HG03521 (cell line): ENCODE measurements around the gene PFDN2.
"Not testable (repeated sequence)": the region's sequence is repeated elsewhere in the genome, so short reads cannot be mapped to it uniquely, and the experiment has no call there.

ENCODE experiments used
- ATAC-seq: cut with Tn5 transposase; IDR thresholded peaks from one replicate; pipeline ENCODE4 v1.9.1; 2021; ENCODE audit warnings: mild to moderate bottlenecking, moderate library complexity; ENCODE audit not compliant: unreplicated experiment

The PFDN2 gene

GRCh38 chr1:161082996-161083747 lies 34.7 kb downstream of the PFDN2 start:
- ATAC-seq, result no peak

GRCh38 chr1:161082483-161082882 lies 35.4 kb downstream of the PFDN2 start:
- ATAC-seq, result no peak

GRCh38 chr1:161081519-161081918 lies 36.3 kb downstream of the PFDN2 start:
- no peak for ATAC-seq

- no peak for ATAC-seq
Measured at GRCh38 chr1:161080441-161081405, 37.1 kb downstream of the PFDN2 start.

GRCh38 chr1:161079436-161080110 lies 38.3 kb downstream of the PFDN2 start:
- ATAC-seq, result no peak

- no peak for ATAC-seq
Measured at GRCh38 chr1:161077426-161077825, 40.4 kb downstream of the PFDN2 start.

GRCh38 chr1:161076410-161076809 lies 41.4 kb downstream of the PFDN2 start:
- ATAC-seq, result no peak

GRCh38 chr1:161074676-161075368 lies 43.0 kb downstream of the PFDN2 start:
- ATAC-seq, result no peak

GRCh38 chr1:161073474-161074121 lies 44.2 kb downstream of the PFDN2 start:
- no peak for ATAC-seq

- ATAC-seq, result no peak
Measured at GRCh38 chr1:161072751-161073449, 44.9 kb downstream of the PFDN2 start.

GRCh38 chr1:161071886-161072371 lies 45.9 kb downstream of the PFDN2 start:
- ATAC-seq, result no peak

GRCh38 chr1:161070761-161071160 lies 47.1 kb downstream of the PFDN2 start:
- no peak for ATAC-seq

GRCh38 chr1:161069731-161070270 lies 48.0 kb downstream of the PFDN2 start, which contains the start of gene ARHGAP30:
ARHGAP30 (minus strand) TSS chr1:161069891; CDS start chr1:161069624, 267 bp downstream.
- peak; percentile 88 for ATAC-seq

- no peak for ATAC-seq
Measured at GRCh38 chr1:161069241-161069640, 48.6 kb downstream of the PFDN2 start.

GRCh38 chr1:161068306-161069234 lies 49.3 kb downstream of the PFDN2 start:
- ATAC-seq, result no peak

GRCh38 chr1:161066694-161067093 lies 51.1 kb downstream of the PFDN2 start:
- ATAC-seq, result no peak

- not testable (repeated sequence) for ATAC-seq
Measured at GRCh38 chr1:161065681-161066080, 52.2 kb downstream of the PFDN2 start.

GRCh38 chr1:161063936-161064335 lies 53.9 kb downstream of the PFDN2 start:
- not testable (repeated sequence) for ATAC-seq
